Posterior vena cava (tissue), 2 donors: ENCODE measurements around the gene APBB1IP. TPM values are rescaled to one million over a fixed set of nuclear protein-coding genes. Genes with fewer than 3 reads are reported as not detected.
"Not testable (repeated sequence)": the region's sequence is repeated elsewhere in the genome, so short reads cannot be mapped to it uniquely, and the experiment has no call there.

Source experiments
- DNase-seq: peaks from one replicate; pipeline ENCODE4 v3.0.0-alpha.2; 2020; ENCODE audit warnings: low spot score
- intact Hi-C, 2 donors: fragments of 100-400 bp; cut with DNase I; formaldehyde crosslinking; loops; one replicate each; pipeline versions ENCODE4 v1.14.1 to v1.14.2; 2022 to 2023
- long read RNA-seq, 2 donors: library from polyadenylated mRNA; unstranded; transcript quantifications; one replicate each; pipeline ENCODE4 v2.0.0, GENCODE V29; 2020 to 2021
- total RNA-seq, 2 donors: library from RNA; stranded (reverse); fragmentation: NEBNext Ultra II Directional; extraction: Animal tissue kit (Norgen Biotek cat#: 25700); gene quantifications; one replicate each; pipeline ENCODE4 v1.2.1, GENCODE V29; 2021
- donor health status: DM: yes; HTN: yes; CAD: no.
- donor health status: DM: yes; HTN: yes; CAD: no.

The APBB1IP gene
- total RNA-seq = 10 to 100 TPM in 1 of 2 donors, 1 to 10 TPM in 1; 8.4 to 20.5 TPM
- long read RNA-seq, donor 1, partial matches to known transcripts = 2 of 8 reads
- long read RNA-seq, donor 1, other reads (novel, unspliced or antisense) = 5 of 8 reads
- long read RNA-seq, donor 2, partial matches to known transcripts = 6 of 8 reads
- long read RNA-seq, donor 2, other reads (novel, unspliced or antisense) = 2 of 8 reads

GRCh38 chr10:26437637-26438461 is at the start of gene APBB1IP:
Gene APBB1IP, plus strand, starts transcription at chr10:26438341. Its CDS starts 53,986 bp downstream, at chr10:26492327.
- intact Hi-C loops = no loop called here
- peak; percentile 96 for DNase-seq

GRCh38 chr10:26389533-26389932 is 48.6 kb upstream of the APBB1IP start:
- intact Hi-C loops = no loop called here

GRCh38 chr10:26391701-26392695 is 46.1 kb upstream of the APBB1IP start:
- DNase-seq = no peak
- intact Hi-C loops = no loop called here

More at GRCh38 chr10:26389533-26389932, 48.6 kb upstream of the APBB1IP start:
- DNase-seq = no peak

- DNase-seq, intact Hi-C loops: not testable (repeated sequence)
Observed at GRCh38 chr10:26398353-26398752, 39.8 kb upstream of the APBB1IP start.

- no peak for DNase-seq
- intact Hi-C loops = no loop called here
Observed at GRCh38 chr10:26407406-26407969, 30.7 kb upstream of the APBB1IP start.

GRCh38 chr10:26408858-26409494 is 29.2 kb upstream of the APBB1IP start:
- intact Hi-C loops = no loop called here
- DNase-seq = no peak

- no peak for DNase-seq
- intact Hi-C loops = no loop called here
Observed at GRCh38 chr10:26410356-26410755, 27.8 kb upstream of the APBB1IP start.

GRCh38 chr10:26412932-26413331 is 25.2 kb upstream of the APBB1IP start:
- intact Hi-C loops = no loop called here
- DNase-seq = no peak

GRCh38 chr10:26413375-26413774 is 24.8 kb upstream of the APBB1IP start:
- DNase-seq = no peak
- intact Hi-C loops = no loop called here

GRCh38 chr10:26417136-26417535 is 21.0 kb upstream of the APBB1IP start:
- no peak for DNase-seq
- intact Hi-C loops = loop anchor here in 1 of 2 donors (5.0 kb wide), 1 partner anchor 665 kb away; no protein-coding TSS in a partner anchor

- no peak for DNase-seq
- intact Hi-C loops = no loop called here
Observed at GRCh38 chr10:26422977-26423376, 15.2 kb upstream of the APBB1IP start.

- no peak for DNase-seq
- intact Hi-C loops = no loop called here
Observed at GRCh38 chr10:26423722-26424121, 14.4 kb upstream of the APBB1IP start.

GRCh38 chr10:26430641-26431163 is 7.4 kb upstream of the APBB1IP start:
- intact Hi-C loops = no loop called here

GRCh38 chr10:26432938-26433337 is 5.2 kb upstream of the APBB1IP start:
- intact Hi-C loops = no loop called here
- DNase-seq = no peak

More at GRCh38 chr10:26430641-26431163, 7.4 kb upstream of the APBB1IP start:
- DNase-seq = no peak

GRCh38 chr10:26435852-26436251 is 2.3 kb upstream of the APBB1IP start:
- no peak for DNase-seq
- intact Hi-C loops = no loop called here

GRCh38 chr10:26436848-26437247 is 1.3 kb upstream of the APBB1IP start:
- no peak for DNase-seq
- intact Hi-C loops = no loop called here

- DNase-seq = peak; percentile 84
- intact Hi-C loops = no loop called here
Observed at GRCh38 chr10:26438534-26439341, 597 bp downstream of the APBB1IP start.
